ENCODE results near the gene SLC13A1.

- TF ChIP-seq CTCF (IDR thresholded peaks at IDR 0.05): no peak
- no peak for TF ChIP-seq PHF8 (IDR thresholded peaks at IDR 0.05; ENCODE audit: borderline replicate concordance, low read depth)
Observed at GRCh38 chr7:123114288-123114687, 85.5 kb downstream of the SLC13A1 start.
